GM19438 (cell line): ENCODE results near the gene DBX2.
"Not testable (repeated sequence)": the region's sequence is repeated elsewhere in the genome, so short reads cannot be mapped to it uniquely, and the experiment has no call there.

Experiments used
- ATAC-seq: cut with Tn5 transposase; IDR thresholded peaks from one replicate; pipeline ENCODE4 v1.9.1; 2021; ENCODE audit warnings: low read depth; ENCODE audit not compliant: unreplicated experiment

The DBX2 gene

GRCh38 chr12:45050751-45051571 lies at the start of gene DBX2:
Gene DBX2, minus strand, starts transcription at chr12:45051099. Its CDS starts 172 bp downstream, at chr12:45050927.
- ATAC-seq = no peak

GRCh38 chr12:45098766-45099165 lies 47.9 kb upstream of the DBX2 start:
- ATAC-seq = no peak

GRCh38 chr12:45095417-45095816 lies 44.5 kb upstream of the DBX2 start:
- not testable (repeated sequence) for ATAC-seq

- ATAC-seq = no peak
Observed at GRCh38 chr12:45093051-45093450, 42.2 kb upstream of the DBX2 start.

- no peak for ATAC-seq
Observed at GRCh38 chr12:45089411-45090075, 38.6 kb upstream of the DBX2 start.

GRCh38 chr12:45088608-45089007 lies 37.7 kb upstream of the DBX2 start:
- ATAC-seq = no peak

- not testable (repeated sequence) for ATAC-seq
Observed at GRCh38 chr12:45084248-45084647, 33.3 kb upstream of the DBX2 start.

GRCh38 chr12:45077251-45077650 lies 26.4 kb upstream of the DBX2 start:
- ATAC-seq = no peak

- no peak for ATAC-seq
Observed at GRCh38 chr12:45076417-45077026, 25.6 kb upstream of the DBX2 start.

GRCh38 chr12:45075587-45076282 lies 24.8 kb upstream of the DBX2 start:
- ATAC-seq = no peak

- ATAC-seq = no peak
Observed at GRCh38 chr12:45065125-45065626, 14.3 kb upstream of the DBX2 start.

- no peak for ATAC-seq
Observed at GRCh38 chr12:45060976-45061375, 10.1 kb upstream of the DBX2 start.

GRCh38 chr12:45051572-45052125 lies 750 bp upstream of the DBX2 start:
- ATAC-seq = no peak

GRCh38 chr12:45049912-45050750 lies 768 bp downstream of the DBX2 start:
- no peak for ATAC-seq

GRCh38 chr12:45042599-45042998 lies 8.3 kb downstream of the DBX2 start:
- no peak for ATAC-seq

- no peak for ATAC-seq
Observed at GRCh38 chr12:45040977-45041376, 9.9 kb downstream of the DBX2 start.

GRCh38 chr12:45039757-45040156 lies 11.1 kb downstream of the DBX2 start:
- no peak for ATAC-seq

GRCh38 chr12:45034861-45035265 lies 16.0 kb downstream of the DBX2 start:
- no peak for ATAC-seq

- no peak for ATAC-seq
Observed at GRCh38 chr12:45017916-45018315, 33.0 kb downstream of the DBX2 start.

GRCh38 chr12:45014396-45014795 lies 36.5 kb downstream of the DBX2 start:
- ATAC-seq = no peak
